MM.1S (cell line): ENCODE results near the gene TUBB8.
"Not testable (repeated sequence)": the region's sequence is repeated elsewhere in the genome, so short reads cannot be mapped to it uniquely, and the experiment has no call there.

ENCODE experiments used
- DNase-seq: peaks from one replicate; pipeline ENCODE4 v3.0.0-alpha.2; 2015
- H2AFZ ChIP-seq: fragments of 300-600 bp; sonication (generic); 2 replicates; pipeline ENCODE4 v1.6.0; 2016; ENCODE audit warnings: antibody characterized with exemption, low read length
- H3F3A ChIP-seq: fragments of 300-600 bp; sonication (generic); 2 replicates; pipeline ENCODE4 v1.6.1; 2016; ENCODE audit warnings: mild to moderate bottlenecking, antibody characterized with exemption, low read length, moderate library complexity, mixed read lengths; ENCODE audit not compliant: insufficient read depth
- H3K27ac ChIP-seq: fragments of 300-600 bp; sonication (generic); 2 replicates; pipeline ENCODE4 v1.5.1; 2016; ENCODE audit warnings: mild to moderate bottlenecking, low read length
- H3K27me3 ChIP-seq: fragments of 300-600 bp; sonication (generic); replicated peaks from 2 replicates; pipeline ENCODE4 v1.6.0; 2016; ENCODE audit warnings: low read length; ENCODE audit not compliant: insufficient read depth
- H3K36me3 ChIP-seq: fragments of 300-600 bp; sonication (generic); replicated peaks from 2 replicates; pipeline ENCODE4 v1.6.1; 2016; ENCODE audit warnings: mild to moderate bottlenecking, low read length, mixed read lengths; ENCODE audit not compliant: insufficient read depth
- H3K4me1 ChIP-seq: fragments of 300-600 bp; sonication (generic); 2 replicates; pipeline ENCODE4 v1.6.1; 2016; ENCODE audit warnings: low read length, mixed read lengths
- H3K4me2 ChIP-seq: fragments of 300-600 bp; sonication (generic); 2 replicates; pipeline ENCODE4 v1.6.0; 2016; ENCODE audit warnings: low read depth, low read length
- H3K4me3 ChIP-seq: fragments of 300-600 bp; sonication (generic); 2 replicates; pipeline ENCODE4 v1.5.1; 2016; ENCODE audit warnings: low read length, mixed read lengths
- H3K79me2 ChIP-seq: fragments of 300-600 bp; sonication (generic); 2 replicates; pipeline ENCODE4 v1.6.1; 2016; ENCODE audit warnings: mixed run types, low read length, mixed read lengths
- H3K9ac ChIP-seq: fragments of 300-600 bp; sonication (generic); 2 replicates; pipeline ENCODE4 v1.6.1; 2016; ENCODE audit warnings: low read length, mixed read lengths
- H3K9me2 ChIP-seq: fragments of 300-600 bp; sonication (generic); replicated peaks from 2 replicates; pipeline ENCODE4 v1.6.1; 2016; ENCODE audit warnings: mild to moderate bottlenecking, low read length, mixed read lengths; ENCODE audit not compliant: insufficient read depth
- H3K9me3 ChIP-seq: fragments of 300-600 bp; sonication (generic); replicated peaks from 2 replicates; pipeline ENCODE4 v1.6.1; 2016; ENCODE audit warnings: mild to moderate bottlenecking, low read length, mixed read lengths; ENCODE audit not compliant: insufficient read depth
- H4K20me1 ChIP-seq: fragments of 300-600 bp; sonication (generic); 2 replicates; pipeline ENCODE4 v1.6.1; 2016; ENCODE audit warnings: mild to moderate bottlenecking, low read length, moderate library complexity, mixed read lengths; ENCODE audit not compliant: insufficient read depth

The TUBB8 gene

DNA sequence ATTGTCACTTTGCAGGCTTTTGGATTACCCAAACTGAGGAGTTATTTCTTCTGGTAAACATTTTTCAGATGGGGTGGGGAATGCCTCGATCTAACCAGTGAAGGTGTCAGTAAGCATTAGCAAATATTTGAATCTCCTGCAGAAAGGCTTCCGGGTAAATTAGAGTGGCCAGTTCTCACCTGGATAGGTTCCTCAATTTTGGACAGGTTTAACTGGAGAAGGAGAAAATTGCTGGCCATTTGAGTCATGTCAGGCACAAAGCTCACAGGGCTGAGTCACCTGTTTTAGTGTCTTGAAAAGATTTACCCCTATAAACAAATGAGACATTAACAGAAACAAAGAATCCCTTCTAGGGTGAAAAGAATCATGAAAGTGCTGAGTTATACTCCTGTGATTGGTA, 830 bp upstream of the TUBB8 start:
- not testable (repeated sequence) for H4K20me1 ChIP-seq, H3K4me3 ChIP-seq, H3K36me3 ChIP-seq, H3K27ac ChIP-seq, DNase-seq, H3K79me2 ChIP-seq, H3K4me1 ChIP-seq, H3K9me3 ChIP-seq, H2AFZ ChIP-seq, H3F3A ChIP-seq, H3K9ac ChIP-seq, H3K27me3 ChIP-seq, H3K4me2 ChIP-seq, H3K9me2 ChIP-seq

GRCh38 chr10:47864-48263, 1.2 kb downstream of the TUBB8 start:
- not testable (repeated sequence) for DNase-seq, H3K79me2 ChIP-seq, H3F3A ChIP-seq

DNA sequence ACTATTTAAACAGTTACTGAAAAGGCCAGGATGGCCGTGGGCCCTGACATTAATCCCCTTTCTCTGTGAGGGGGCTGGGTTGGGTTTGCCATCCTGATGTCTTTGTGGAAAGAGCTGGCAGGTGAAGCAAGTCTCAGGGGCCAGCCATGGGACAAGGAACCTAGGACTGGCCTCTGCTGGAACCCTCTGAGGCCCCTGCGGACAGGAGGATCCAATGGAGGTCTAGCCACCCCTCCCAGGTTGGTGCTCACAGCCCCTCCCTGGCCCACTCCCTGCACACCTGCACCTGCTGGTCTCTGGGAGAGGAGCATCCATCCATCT, 35.8 kb downstream of the TUBB8 start:
- H3K4me1 ChIP-seq, H3K9me2 ChIP-seq, DNase-seq, H3K27ac ChIP-seq, H3K27me3 ChIP-seq, H3K4me3 ChIP-seq, H3K9me3 ChIP-seq, H3F3A ChIP-seq, H4K20me1 ChIP-seq, H2AFZ ChIP-seq, H3K9ac ChIP-seq, H3K36me3 ChIP-seq, H3K4me2 ChIP-seq, H3K79me2 ChIP-seq: not testable (repeated sequence)

More at GRCh38 chr10:47864-48263, 1.2 kb downstream of the TUBB8 start:
- not testable (repeated sequence) for H3K4me3 ChIP-seq, H4K20me1 ChIP-seq, H3K27me3 ChIP-seq, H3K36me3 ChIP-seq, H3K9me2 ChIP-seq, H3K27ac ChIP-seq, H3K4me2 ChIP-seq, H3K9ac ChIP-seq, H3K9me3 ChIP-seq, H2AFZ ChIP-seq, H3K4me1 ChIP-seq

- not testable (repeated sequence) for H3K27ac ChIP-seq, H3K4me1 ChIP-seq
Measured at GRCh38 chr10:12444-13314, 36.4 kb downstream of the TUBB8 start.

DNA sequence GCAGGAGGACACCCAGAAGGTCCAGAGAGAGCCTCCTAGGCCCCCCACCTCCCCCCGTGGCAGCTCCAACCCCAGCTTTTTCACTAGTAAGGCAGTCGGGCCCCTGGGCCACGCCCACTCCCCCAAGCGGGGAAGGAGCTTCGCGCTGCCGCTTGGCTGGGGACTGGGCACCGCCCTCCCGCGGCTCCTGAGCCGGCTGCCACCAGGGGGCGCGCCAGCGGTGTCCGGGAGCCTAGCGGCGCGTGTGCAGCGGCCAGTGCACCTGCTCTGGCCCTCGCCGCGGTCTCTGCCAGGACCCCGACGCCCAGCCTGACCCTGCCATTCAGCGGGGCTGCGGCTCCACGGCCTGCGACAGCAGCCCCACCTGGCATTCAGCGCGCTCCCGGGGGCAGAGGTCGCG, 37.8 kb downstream of the TUBB8 start:
- not testable (repeated sequence) for H3K4me1 ChIP-seq, H3F3A ChIP-seq, H3K9me2 ChIP-seq, H3K27ac ChIP-seq, H3K27me3 ChIP-seq, H2AFZ ChIP-seq, H3K36me3 ChIP-seq, H3K4me3 ChIP-seq, H3K4me2 ChIP-seq, H3K79me2 ChIP-seq, H3K9ac ChIP-seq, H4K20me1 ChIP-seq, H3K9me3 ChIP-seq, DNase-seq

More at GRCh38 chr10:12444-13314, 36.4 kb downstream of the TUBB8 start:
- H3K79me2 ChIP-seq, H3K4me2 ChIP-seq, DNase-seq, H3K4me3 ChIP-seq, H3K9ac ChIP-seq, H4K20me1 ChIP-seq, H3K9me3 ChIP-seq, H3K27me3 ChIP-seq, H3K9me2 ChIP-seq, H2AFZ ChIP-seq, H3K36me3 ChIP-seq, H3F3A ChIP-seq: not testable (repeated sequence)

DNA sequence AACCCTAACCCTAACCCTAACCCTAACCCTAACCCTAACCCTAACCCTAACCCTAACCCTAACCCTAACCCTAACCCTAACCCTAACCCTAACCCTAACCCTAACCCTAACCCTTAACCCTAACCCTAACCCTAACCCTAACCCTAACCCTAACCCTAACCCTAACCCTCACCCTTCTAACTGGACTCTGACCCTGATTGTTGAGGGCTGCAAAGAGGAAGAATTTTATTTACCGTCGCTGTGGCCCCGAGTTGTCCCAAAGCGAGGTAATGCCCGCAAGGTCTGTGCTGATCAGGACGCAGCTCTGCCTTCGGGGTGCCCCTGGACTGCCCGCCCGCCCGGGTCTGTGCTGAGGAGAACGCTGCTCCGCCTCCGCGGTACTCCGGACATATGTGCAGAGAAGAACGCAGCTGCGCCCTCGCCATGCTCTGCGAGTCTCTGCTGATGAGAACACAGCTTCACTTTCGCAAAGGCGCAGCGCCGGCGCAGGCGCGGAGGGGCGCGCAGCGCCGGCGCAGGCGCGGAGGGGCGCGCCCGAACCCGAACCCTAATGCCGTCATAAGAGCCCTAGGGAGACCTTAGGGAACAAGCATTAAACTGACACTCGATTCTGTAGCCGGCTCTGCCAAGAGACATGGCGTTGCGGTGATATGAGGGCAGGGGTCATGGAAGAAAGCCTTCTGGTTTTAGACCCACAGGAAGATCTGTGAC, 38.7 kb downstream of the TUBB8 start:
- H3K9me2 ChIP-seq, DNase-seq, H3K9ac ChIP-seq, H2AFZ ChIP-seq, H3K9me3 ChIP-seq, H3K4me1 ChIP-seq, H3K4me2 ChIP-seq, H3F3A ChIP-seq, H4K20me1 ChIP-seq, H3K27me3 ChIP-seq, H3K79me2 ChIP-seq, H3K27ac ChIP-seq, H3K4me3 ChIP-seq, H3K36me3 ChIP-seq: not testable (repeated sequence)
